Epithelial cell of proximal tubule (primary cell): ENCODE results near the gene TSPAN31. TPM values are rescaled to one million over a fixed set of nuclear protein-coding genes. Genes with fewer than 3 reads are reported as not detected.

Source experiments
- DNase-seq: peaks from one replicate; pipeline ENCODE4 v3.0.0-alpha.2; 2011; ENCODE audit warnings: low read depth
- H3K4me3 ChIP-seq: 2 replicates; pipeline ENCODE4 v1.5.1; 2011; ENCODE audit warnings: low read depth, mild to moderate bottlenecking, low read length
- CTCF ChIP-seq: conservative IDR thresholded peaks from 2 replicates; pipeline ENCODE4 v1.5.1; 2012; ENCODE audit warnings: low read depth, mild to moderate bottlenecking, low read length
- total RNA-seq: library from RNA; depleted of rRNA; stranded (reverse); fragments of >200 nt; gene quantifications from 2 replicates; pipeline ENCODE4 v1.2.3, GENCODE V29; 2015

Gene TSPAN31
- total RNA-seq, 1 donor from 2014 or later, result 40.4 TPM

- DNase-seq, result no peak
- TF ChIP-seq CTCF, result no peak
- no peak overlapping the region for H3K4me3 ChIP-seq
Observed at GRCh38 chr12:57723630-57723962, 21.2 kb upstream of the TSPAN31 start.

GRCh38 chr12:57724003-57724935 lies 20.6 kb upstream of the TSPAN31 start:
- no peak for TF ChIP-seq CTCF
- H3K4me3 ChIP-seq, result no peak overlapping the region
- DNase-seq, result no peak

DNA sequence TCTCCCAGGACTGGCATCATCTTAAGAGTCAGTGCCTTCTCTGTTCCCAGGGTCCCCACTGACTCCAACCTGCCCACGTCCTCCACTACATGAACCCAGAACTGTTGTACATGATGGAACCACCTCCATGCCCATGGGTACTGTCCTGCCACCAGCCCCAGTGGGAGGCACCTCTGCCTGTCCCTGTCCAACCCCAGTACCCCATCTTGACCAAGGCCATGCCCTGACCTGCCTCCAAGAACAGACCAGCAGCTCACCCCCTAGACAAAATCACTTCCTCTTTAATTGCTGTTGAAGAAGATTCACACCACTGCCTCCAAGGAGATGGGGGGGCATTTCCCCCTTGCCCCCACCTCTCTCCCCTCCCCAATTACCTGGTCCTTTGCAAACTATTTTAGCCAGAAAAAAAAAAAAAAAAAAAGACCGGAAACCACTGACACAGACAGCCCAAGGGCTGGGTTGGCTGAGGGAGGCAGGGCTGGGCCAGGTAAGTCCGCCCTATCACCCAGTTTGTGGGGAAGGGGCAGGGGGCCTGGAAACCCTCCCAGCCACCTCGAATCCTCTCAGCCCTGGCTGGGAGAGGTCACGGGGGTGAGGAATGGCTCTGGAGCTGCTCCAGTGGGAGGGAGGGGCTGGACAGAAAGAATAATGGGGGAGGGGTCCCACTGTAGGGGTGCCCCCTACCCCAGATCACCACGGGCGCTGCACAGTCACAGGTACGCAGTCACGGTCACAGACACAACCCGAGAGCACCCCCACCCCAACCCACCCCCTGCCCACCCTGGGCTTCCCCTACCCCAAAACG lies 19.7 kb upstream of the TSPAN31 start:
- DNase-seq, result no peak
- no peak overlapping the region for H3K4me3 ChIP-seq
- TF ChIP-seq CTCF, result no peak

DNA sequence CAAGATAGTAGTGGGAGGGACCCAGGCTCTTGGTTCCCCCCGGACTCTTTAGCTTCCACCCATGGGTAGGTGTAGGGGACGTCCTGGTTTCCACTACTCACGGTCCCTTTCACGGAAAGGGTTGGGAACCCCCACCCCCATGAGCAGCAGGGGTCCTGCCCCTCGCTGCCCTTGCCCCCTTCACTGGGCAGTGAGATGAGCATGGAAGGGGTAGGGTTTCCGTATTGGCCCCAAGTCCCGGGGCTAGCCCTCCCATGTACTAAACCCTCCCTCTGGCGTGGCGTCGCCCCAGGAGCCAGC lies 19.0 kb upstream of the TSPAN31 start:
- no peak for TF ChIP-seq CTCF
- H3K4me3 ChIP-seq, result peak overlapping the region; percentile 78
- no peak for DNase-seq

GRCh38 chr12:57726151-57726883 lies 18.5 kb upstream of the TSPAN31 start:
- DNase-seq, result no peak
- peak overlapping the region; percentile 78 for H3K4me3 ChIP-seq
- TF ChIP-seq CTCF, result peak; percentile 80

GRCh38 chr12:57726884-57727757 lies 17.7 kb upstream of the TSPAN31 start:
- TF ChIP-seq CTCF, result peak; percentile 24
- peak overlapping the region; percentile 78 for H3K4me3 ChIP-seq
- no peak for DNase-seq
